ENCODE measurements around the gene DYTN.
A peak's percentile ranks its signal among the peaks of the same experiment; 100 is the strongest.

The DYTN gene

GRCh38 chr2:206642075-206643025 lies 75.8 kb downstream of the DYTN start, which contains the start of gene FAM237A:
Gene FAM237A (plus strand): TSS chr2:206642487. CDS start chr2:206644237, 1,750 bp downstream.
- H3K4me3 ChIP-seq (ENCODE audit: control insufficient read depth, low read depth, low read length), result no peak within 1 kb of the TSS
- peak; percentile 11 for DNase-seq (ENCODE audit: low read depth)
- no peak for TF ChIP-seq CTCF (IDR thresholded peaks at IDR 0.05; ENCODE audit: control insufficient read depth, insufficient read depth, low read depth, low read length, missing control alignments)

DNA sequence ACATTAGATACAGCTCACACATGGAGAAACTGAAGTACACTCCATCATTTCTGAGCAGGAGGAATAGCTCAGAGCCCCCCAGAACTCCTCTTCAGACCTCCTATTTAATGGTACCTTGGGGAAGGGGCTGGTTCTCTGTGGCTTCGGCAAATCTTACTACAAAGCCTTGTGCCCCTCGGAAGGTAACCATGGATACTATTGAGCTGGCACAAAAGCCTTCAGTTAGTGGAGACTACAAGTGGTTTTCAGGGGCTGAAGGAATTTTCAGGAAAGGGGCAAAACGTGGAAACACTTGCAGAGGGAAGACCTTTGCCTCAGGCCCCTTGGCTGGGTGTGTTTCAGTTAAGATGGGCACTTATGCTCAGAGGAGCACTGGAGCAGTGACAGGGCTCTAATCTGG lies 77.0 kb downstream of the DYTN start:
- no peak for TF ChIP-seq CTCF (IDR thresholded peaks at IDR 0.05; ENCODE audit: control insufficient read depth, insufficient read depth, low read depth, low read length, missing control alignments)

GRCh38 chr2:206639636-206640035 lies 78.6 kb downstream of the DYTN start:
- no peak for TF ChIP-seq CTCF (IDR thresholded peaks at IDR 0.05; ENCODE audit: control insufficient read depth, insufficient read depth, low read depth, low read length, missing control alignments)

More for the DNA sequence above, 77.0 kb downstream of the DYTN start:
- DNase-seq (ENCODE audit: low read depth), result no peak
- H3K4me3 ChIP-seq (ENCODE audit: control insufficient read depth, low read depth, low read length), result no peak overlapping the region

DNA sequence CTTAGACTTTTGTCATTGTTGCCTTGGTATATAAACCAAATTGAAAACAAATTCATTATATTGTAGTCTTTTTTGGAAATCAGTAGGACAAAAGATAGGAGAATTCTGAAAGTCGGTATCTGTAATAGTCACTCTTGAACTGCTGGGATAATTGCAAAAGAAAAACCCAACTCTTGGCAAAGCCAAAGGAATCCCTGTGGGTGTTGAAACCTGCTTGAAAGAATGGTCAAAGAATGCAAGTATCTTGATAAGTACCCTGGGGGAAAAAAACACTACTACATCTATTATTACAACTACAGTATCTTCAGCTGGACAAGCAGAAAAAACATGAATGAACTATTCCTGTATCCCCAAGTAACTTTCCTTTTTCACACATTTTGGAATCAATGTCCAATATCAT lies 83.2 kb downstream of the DYTN start:
- no peak for DNase-seq (ENCODE audit: low read depth)
- H3K4me3 ChIP-seq (ENCODE audit: control insufficient read depth, low read depth, low read length), result no peak overlapping the region
- TF ChIP-seq CTCF (IDR thresholded peaks at IDR 0.05; ENCODE audit: control insufficient read depth, insufficient read depth, low read depth, low read length, missing control alignments), result no peak

More at GRCh38 chr2:206639636-206640035, 78.6 kb downstream of the DYTN start:
- no peak for DNase-seq (ENCODE audit: low read depth)
- no peak overlapping the region for H3K4me3 ChIP-seq (ENCODE audit: control insufficient read depth, low read depth, low read length)

- DNase-seq (ENCODE audit: low read depth), result no peak
- no peak overlapping the region for H3K4me3 ChIP-seq (ENCODE audit: control insufficient read depth, low read depth, low read length)
- TF ChIP-seq CTCF (IDR thresholded peaks at IDR 0.05; ENCODE audit: control insufficient read depth, insufficient read depth, low read depth, low read length, missing control alignments), result no peak
Observed at GRCh38 chr2:206631340-206631739, 86.9 kb downstream of the DYTN start.

DNA sequence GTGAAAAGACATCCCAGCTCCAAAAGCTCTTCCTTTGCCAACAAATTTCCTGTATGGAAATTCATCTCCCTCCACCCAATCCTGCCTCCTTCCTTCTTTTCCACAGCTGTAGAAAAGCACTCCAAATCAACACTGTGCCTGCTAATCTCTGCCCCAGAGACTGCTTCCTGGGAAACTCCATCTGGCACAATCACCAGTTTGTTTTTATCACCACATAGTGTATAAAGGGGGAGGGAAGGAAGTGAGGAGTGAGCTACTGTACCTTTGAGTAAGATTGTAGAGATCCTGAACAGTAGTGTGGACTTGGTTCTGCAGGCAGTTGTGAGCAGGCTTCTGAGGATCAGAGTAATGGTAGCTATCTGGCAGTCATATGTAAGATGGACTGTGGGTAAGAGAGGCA lies 90.6 kb downstream of the DYTN start:
- no peak overlapping the region for H3K4me3 ChIP-seq (ENCODE audit: control insufficient read depth, low read depth, low read length)
- no peak for TF ChIP-seq CTCF (IDR thresholded peaks at IDR 0.05; ENCODE audit: control insufficient read depth, insufficient read depth, low read depth, low read length, missing control alignments)
- DNase-seq (ENCODE audit: low read depth), result no peak
